A549 (cell line): Measurements from ENCODE around the gene ATRN.

Source experiments
- CBX2 ChIP-seq: fragments of 200-600 bp; sonication (generic); IDR thresholded peaks from 2 replicates; pipeline ENCODE4 v1.6.1; 2016; ENCODE audit warnings: low read depth, mild to moderate bottlenecking, borderline replicate concordance
- CTCF ChIP-seq: fragments of >200 bp; sonication (Bioruptor Twin); formaldehyde crosslinking; IDR thresholded peaks from 3 replicates; pipeline ENCODE4 v1.5.1; 2016
- EHMT2 ChIP-seq: fragments of 200-600 bp; sonication (generic); IDR thresholded peaks from 2 replicates; pipeline ENCODE4 v1.6.1; 2016; ENCODE audit warnings: antibody characterized with exemption, low read depth, mild to moderate bottlenecking, moderate library complexity
- NR3C1 ChIP-seq: fragments of >200 bp; sonication (Bioruptor Twin); formaldehyde crosslinking; IDR thresholded peaks from 3 replicates; pipeline ENCODE4 v1.6.1; 2017
- POLR2A ChIP-seq: IDR thresholded peaks from 2 replicates; pipeline ENCODE4 v1.6.1; 2012; ENCODE audit warnings: mild to moderate bottlenecking, low read length
- SMC3 ChIP-seq: fragments of >200 bp; sonication (Bioruptor Twin); formaldehyde crosslinking; IDR thresholded peaks from 3 replicates; pipeline ENCODE4 v1.6.1; 2018; ENCODE audit warnings: inconsistent platforms

- no peak for TF ChIP-seq POLR2A
- no peak for TF ChIP-seq EHMT2
- no peak for TF ChIP-seq NR3C1
- TF ChIP-seq CTCF = no peak
- TF ChIP-seq CBX2 = no peak
- no peak for TF ChIP-seq SMC3
These were observed 181.4 kb downstream of the ATRN start for GRCh38 chr20:3652221-3652620.
